Neural progenitor cell (in vitro differentiated cells): ENCODE measurements around the gene DLL4.

Experiments
- CTCF ChIP-seq: fragments of 200-600 bp; sonication (generic); IDR thresholded peaks from 2 replicates; pipeline ENCODE4 v1.5.1; 2017; ENCODE audit warnings: antibody characterized with exemption, mild to moderate bottlenecking
- EZH2 ChIP-seq: fragments of 200-600 bp; sonication (generic); IDR thresholded peaks from 2 replicates; pipeline ENCODE4 v1.6.1; 2017; ENCODE audit warnings: antibody characterized with exemption, mild to moderate bottlenecking, moderate library complexity

- TF ChIP-seq CTCF: no peak
- no peak for TF ChIP-seq EZH2
Observed at GRCh38 chr15:40925495-40925862, 3.7 kb upstream of the DLL4 start.
